Kidney glomerular epithelial cell (primary cell): Measurements from ENCODE around the gene AP3B1.
"Not testable (repeated sequence)": the region's sequence is repeated elsewhere in the genome, so short reads cannot be mapped to it uniquely, and the experiment has no call there.

Experiments
- DNase-seq: peaks from one replicate; lab custom pipeline; 2025; lab: John Stamatoyannopoulos, UW

The AP3B1 gene

GRCh38 chr5:78151594-78152271 is 142.8 kb downstream of the AP3B1 start:
- no peak for DNase-seq

- no peak for DNase-seq
Measured at GRCh38 chr5:78137290-78137689, 157.2 kb downstream of the AP3B1 start.

GRCh38 chr5:78133423-78133822 is 161.1 kb downstream of the AP3B1 start:
- DNase-seq, result no peak

- no peak for DNase-seq
Measured at GRCh38 chr5:78132507-78132906, 162.0 kb downstream of the AP3B1 start.

GRCh38 chr5:78129597-78129996 is 164.9 kb downstream of the AP3B1 start:
- DNase-seq, result no peak

GRCh38 chr5:78127875-78128274 is 166.6 kb downstream of the AP3B1 start:
- no peak for DNase-seq

- DNase-seq, result no peak
Measured at GRCh38 chr5:78126536-78126935, 168.0 kb downstream of the AP3B1 start.

GRCh38 chr5:78116167-78116566 is 178.3 kb downstream of the AP3B1 start:
- DNase-seq, result peak; percentile 11

GRCh38 chr5:78113689-78114264 is 180.7 kb downstream of the AP3B1 start:
- no peak for DNase-seq

- no peak for DNase-seq
Measured at GRCh38 chr5:78112931-78113330, 181.6 kb downstream of the AP3B1 start.

- no peak for DNase-seq
Measured at GRCh38 chr5:78109891-78110324, 184.6 kb downstream of the AP3B1 start.

GRCh38 chr5:78108564-78108963 is 185.9 kb downstream of the AP3B1 start:
- DNase-seq, result no peak

- DNase-seq, result no peak
Measured at GRCh38 chr5:78103232-78103918, 191.1 kb downstream of the AP3B1 start.

- no peak for DNase-seq
Measured at GRCh38 chr5:78102500-78102899, 192.0 kb downstream of the AP3B1 start.

- DNase-seq, result no peak
Measured at GRCh38 chr5:78095125-78095524, 199.4 kb downstream of the AP3B1 start.

- no peak for DNase-seq
Measured at GRCh38 chr5:78090002-78090401, 204.5 kb downstream of the AP3B1 start.

- no peak for DNase-seq
Measured at GRCh38 chr5:78078858-78079257, 215.6 kb downstream of the AP3B1 start.

GRCh38 chr5:78077369-78078068 is 217.0 kb downstream of the AP3B1 start:
- DNase-seq, result no peak

- DNase-seq, result no peak
Measured at GRCh38 chr5:78076351-78076750, 218.1 kb downstream of the AP3B1 start.

GRCh38 chr5:78075301-78075700 is 219.2 kb downstream of the AP3B1 start:
- no peak for DNase-seq

- DNase-seq, result not testable (repeated sequence)
Measured at GRCh38 chr5:78070691-78071090, 223.8 kb downstream of the AP3B1 start.

- DNase-seq, result not testable (repeated sequence)
Measured at GRCh38 chr5:78067581-78067980, 226.9 kb downstream of the AP3B1 start.

GRCh38 chr5:78066722-78067121 is 227.8 kb downstream of the AP3B1 start:
- not testable (repeated sequence) for DNase-seq
